ENCODE results near the gene OR2A5.
"Not testable (repeated sequence)": the region's sequence is repeated elsewhere in the genome, so short reads cannot be mapped to it uniquely, and the experiment has no call there.

Gene OR2A5

DNA sequence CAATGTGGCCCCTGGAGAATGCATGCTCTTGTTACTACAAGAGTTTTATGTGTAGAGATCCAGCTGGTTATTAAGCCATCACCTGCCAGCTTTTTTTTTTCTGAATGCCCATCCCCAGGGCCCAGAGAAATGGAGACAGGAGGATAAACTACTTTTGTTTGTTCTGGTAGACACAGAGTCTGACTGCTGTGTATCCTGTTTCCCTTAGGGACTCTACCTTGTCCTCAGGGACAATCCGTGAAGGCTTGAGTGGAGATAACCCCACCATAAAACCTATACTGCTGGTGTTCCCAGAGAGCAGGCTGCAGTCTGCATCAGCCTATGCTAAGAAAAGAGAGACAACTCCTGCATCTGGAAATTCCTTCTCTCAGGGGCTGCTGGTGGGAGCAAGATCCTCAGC lies at the start of gene OR2A5:
Gene OR2A5, plus strand, starts transcription at position 301 of the 400 bp plus-strand sequence. CDS start 1,454 bp downstream, outside the sequence.
- DNase-seq, result no peak

DNA sequence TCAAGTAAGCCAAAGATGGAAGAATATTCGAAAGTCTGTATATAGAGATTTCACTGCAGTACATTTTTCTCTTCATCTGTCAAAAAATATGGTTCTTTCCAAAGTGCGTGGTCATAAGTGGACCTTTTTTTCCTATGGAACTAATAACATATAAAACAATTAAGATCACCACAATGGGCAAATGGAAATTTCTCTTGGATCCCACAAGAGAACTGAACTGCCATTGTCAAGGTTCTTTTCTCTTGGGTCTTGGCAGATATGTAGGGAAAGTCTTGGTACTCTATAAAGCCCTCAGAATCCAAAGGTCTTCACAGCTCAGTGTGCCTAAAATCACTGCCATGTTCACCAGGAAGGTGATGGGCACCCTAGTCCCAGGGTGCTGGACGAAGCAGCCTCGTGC lies 48.7 kb upstream of the OR2A5 start, which contains the start of gene OR6B1:
Gene OR6B1, plus strand, starts transcription at position 301 of the 400 bp plus-strand sequence. CDS start 3,677 bp downstream, outside the sequence.
- no peak for DNase-seq

DNA sequence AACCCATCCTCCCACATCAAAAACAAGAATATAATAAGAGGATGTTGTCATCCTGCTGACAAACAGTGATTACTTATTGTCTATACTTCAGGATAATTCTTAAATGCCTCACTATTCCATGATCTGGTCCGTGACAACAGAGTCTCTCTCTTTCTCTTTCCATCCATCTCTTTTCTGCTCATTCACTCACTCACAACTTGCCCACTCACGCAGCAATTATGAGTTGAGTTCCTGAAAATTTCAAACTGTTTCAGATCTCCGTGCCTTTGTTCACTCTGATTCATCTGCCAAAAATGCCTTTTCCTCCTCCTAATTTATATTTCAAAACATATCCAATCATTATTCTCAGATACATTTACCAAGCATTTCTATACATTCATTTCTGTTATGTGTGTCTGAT lies 47.2 kb upstream of the OR2A5 start:
- no peak for DNase-seq

GRCh38 chr7:144004703-144005102 lies 44.0 kb upstream of the OR2A5 start:
- DNase-seq, result no peak

- no peak for DNase-seq
Observed at GRCh38 chr7:144006029-144006691, 42.6 kb upstream of the OR2A5 start.

GRCh38 chr7:144006692-144007042 lies 42.1 kb upstream of the OR2A5 start:
- no peak for DNase-seq

- no peak for DNase-seq
Observed at GRCh38 chr7:144009361-144009760, 39.4 kb upstream of the OR2A5 start.

- not testable (repeated sequence) for DNase-seq
Observed at GRCh38 chr7:144010061-144010460, 38.7 kb upstream of the OR2A5 start.

DNA sequence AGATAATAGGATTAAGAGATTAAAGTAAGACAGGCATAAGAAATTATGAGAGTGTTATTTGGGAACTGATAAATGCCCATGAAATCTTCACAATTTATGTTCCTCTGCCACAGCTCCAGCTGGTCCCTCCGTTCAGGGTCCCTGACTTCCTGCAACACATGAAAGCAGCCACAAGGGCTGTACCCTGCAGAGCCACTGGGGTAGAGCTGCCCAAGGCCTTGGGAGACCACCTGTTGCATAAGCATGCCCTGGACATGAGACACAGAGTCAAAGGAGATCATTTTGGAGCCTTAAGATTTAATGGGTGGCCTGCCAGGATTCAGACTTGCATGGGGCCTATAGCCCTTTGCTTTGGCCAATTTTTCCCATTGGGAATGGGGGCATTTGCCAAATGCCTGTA lies 37.9 kb upstream of the OR2A5 start:
- DNase-seq, result not testable (repeated sequence)

GRCh38 chr7:144011458-144012230 lies 37.1 kb upstream of the OR2A5 start:
- no peak for DNase-seq

GRCh38 chr7:144018065-144018464 lies 30.7 kb upstream of the OR2A5 start:
- no peak for DNase-seq

- DNase-seq, result no peak
Observed at GRCh38 chr7:144019457-144019856, 29.3 kb upstream of the OR2A5 start.

DNA sequence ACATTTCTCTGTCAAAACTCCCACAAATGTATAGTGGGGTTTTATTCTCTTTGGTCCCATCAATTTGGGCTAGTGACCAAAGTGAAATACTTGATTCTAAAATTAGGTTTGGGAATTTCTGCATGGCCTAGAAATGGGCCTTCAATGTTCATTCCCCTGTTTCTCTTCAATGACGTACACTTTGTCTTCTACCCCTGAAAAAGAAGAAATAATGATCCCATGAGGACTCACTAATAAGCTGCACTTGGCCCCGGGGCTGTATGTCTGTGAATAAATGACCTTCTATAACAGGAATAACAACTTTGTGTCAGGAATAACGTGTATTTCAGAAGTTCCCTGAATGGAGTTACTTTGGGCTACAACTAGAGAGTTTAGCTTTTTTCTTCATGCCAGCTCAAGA lies 28.4 kb upstream of the OR2A5 start:
- DNase-seq, result no peak

- no peak for DNase-seq
Observed at GRCh38 chr7:144022169-144022568, 26.6 kb upstream of the OR2A5 start.

DNA sequence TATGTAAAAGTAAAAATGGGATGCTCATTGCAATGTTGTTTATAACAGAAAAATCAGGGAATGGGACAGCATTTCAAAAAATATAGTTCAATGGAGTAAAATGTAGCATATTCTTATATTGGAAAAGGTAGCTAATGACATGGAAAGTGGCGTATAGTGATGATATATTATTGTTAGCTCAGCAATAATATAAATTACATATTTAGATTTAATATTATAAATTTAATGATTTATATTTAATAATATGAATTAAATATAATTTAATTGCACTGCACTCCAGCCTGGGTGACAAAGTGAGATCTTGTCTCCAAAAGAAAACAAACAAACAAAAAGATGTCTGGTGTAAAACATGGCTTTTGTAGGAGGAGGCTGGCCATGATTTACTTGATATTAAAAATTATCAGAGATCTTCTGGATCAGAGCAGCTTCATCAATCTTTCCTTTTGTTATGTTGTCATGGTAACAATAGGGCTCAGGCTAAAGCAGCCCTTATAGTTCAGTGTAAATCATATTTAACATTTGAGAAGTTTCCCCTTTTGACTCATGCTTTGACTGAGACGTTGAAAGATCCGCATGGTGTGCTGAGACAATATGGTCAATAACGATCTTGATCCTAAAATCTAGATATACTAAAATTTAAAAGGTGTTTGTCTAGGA lies 25.4 kb upstream of the OR2A5 start:
- DNase-seq, result no peak

GRCh38 chr7:144024213-144024612 lies 24.5 kb upstream of the OR2A5 start:
- DNase-seq, result no peak

GRCh38 chr7:144026203-144026883 lies 22.4 kb upstream of the OR2A5 start:
- DNase-seq, result no peak

GRCh38 chr7:144027070-144027469 lies 21.7 kb upstream of the OR2A5 start:
- DNase-seq, result no peak

DNA sequence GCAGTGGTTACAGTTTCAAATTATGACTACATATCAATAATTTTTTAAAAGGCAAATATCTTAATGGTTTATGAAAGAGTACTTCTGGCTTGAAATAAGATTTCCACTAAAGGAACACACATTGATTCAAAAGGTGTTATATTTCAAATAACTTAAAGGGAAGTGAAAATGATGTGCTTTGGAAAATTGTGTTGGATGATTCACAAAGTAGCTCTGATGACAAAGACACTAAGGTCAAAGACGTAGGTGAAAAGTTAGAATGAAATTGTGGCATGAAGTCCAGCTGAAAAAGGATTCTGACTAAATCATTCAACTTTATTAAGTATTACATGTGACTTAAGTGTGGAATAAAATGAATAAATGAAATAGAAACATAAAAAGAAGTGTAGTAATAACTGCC lies 20.8 kb upstream of the OR2A5 start:
- DNase-seq, result no peak

- DNase-seq, result no peak
Observed at GRCh38 chr7:144028547-144028946, 20.2 kb upstream of the OR2A5 start.

- DNase-seq, result no peak
Observed at GRCh38 chr7:144032516-144032915, 16.2 kb upstream of the OR2A5 start.

DNA sequence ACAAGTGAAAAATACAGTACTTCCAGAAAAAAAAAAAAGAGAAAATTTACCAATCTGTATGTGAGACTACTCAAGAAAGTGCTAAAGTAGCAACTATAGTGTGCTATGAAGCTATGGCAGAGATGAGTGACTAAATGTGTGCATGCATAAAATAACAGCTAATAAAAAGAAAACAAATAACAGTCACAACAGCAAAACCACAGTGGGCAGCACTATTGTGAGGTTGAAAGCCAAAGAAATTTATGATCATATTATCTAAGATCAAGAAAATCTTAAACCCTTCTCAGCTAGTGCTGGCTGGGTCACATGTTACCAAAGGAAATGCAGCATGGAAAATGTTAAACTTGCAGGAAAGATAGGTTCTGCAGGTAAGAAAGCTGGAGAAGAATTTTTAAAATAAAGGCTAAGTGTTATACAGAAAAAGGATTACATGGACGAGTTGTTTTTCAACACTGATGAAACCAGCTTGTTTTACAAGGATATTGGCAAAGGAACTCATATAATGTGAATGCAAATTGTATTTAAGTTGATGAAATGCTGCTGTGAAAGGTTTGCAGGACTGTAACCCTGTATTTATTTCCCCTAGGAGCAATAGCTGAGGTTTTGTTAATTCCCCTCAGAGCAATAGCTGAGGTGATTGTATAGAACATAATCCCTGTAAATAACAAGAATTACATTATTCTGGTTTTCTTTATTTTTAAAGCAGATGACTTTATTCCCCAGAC lies 15.6 kb upstream of the OR2A5 start:
- no peak for DNase-seq

- DNase-seq, result no peak
Observed at GRCh38 chr7:144035385-144035784, 13.4 kb upstream of the OR2A5 start.
